ENCODE data around the gene SEPTIN6.

Gene SEPTIN6

DNA sequence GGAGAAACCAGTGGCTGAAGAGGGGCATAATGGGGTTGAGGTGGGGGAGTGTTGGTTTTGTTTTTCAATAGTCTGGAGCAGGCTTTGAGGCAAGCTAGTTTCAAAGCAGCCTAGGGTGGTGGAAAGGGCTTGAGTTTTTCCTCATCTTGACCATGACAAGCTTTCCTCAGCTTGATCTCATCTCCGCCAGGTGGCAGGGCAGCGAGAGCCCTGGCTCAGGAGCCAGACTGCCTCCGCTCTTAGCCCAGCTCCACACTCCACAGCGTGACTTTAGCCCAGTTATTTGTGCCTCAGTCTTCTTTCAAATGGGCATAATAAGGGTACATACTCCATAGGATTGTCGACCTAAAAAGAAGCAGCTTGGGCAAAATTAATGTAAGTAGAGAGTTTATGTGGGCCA is 35.5 kb upstream of the SEPTIN6 start:
- POLR2A ChIA-PET: interaction anchor here (0.6 kb wide), 2 partner anchors 9 to 16 kb away, joined by 3 to 4 read pairs; no protein-coding TSS in a partner anchor
- CTCF ChIA-PET: interaction anchor here (0.6 to 2.6 kb wide), 24 partner anchors 8 to 363 kb away, joined by 3 to 18 read pairs (median 5); partner anchors contain the start of genes SEPTIN6, SOWAHD and UBE2A
- no peaks in the 10 kb centered on the region for H3K4me1 ChIP-seq (ENCODE audit: control insufficient read depth, insufficient read depth, low read length)
- no peaks in the 10 kb centered on the region for H3K36me3 ChIP-seq (ENCODE audit: control insufficient read depth in 2 of 2, insufficient read depth in 1 of 2, low read length in 2 of 2)
- no peak overlapping the region for H3K4me3 ChIP-seq (ENCODE audit: low read depth, low read length)
- H3K27ac ChIP-seq (ENCODE audit: extremely low read depth, low read depth, low read length): no peak overlapping the region
- no peaks in the 10 kb centered on the region for H3K9me3 ChIP-seq (ENCODE audit: control insufficient read depth, insufficient read depth, low read depth, low read length)
- TF ChIP-seq ZNF394 (tag by site-specific recombination; IDR thresholded peaks at IDR 0.05; ENCODE audit: borderline replicate concordance): no peak
- no peak for TF ChIP-seq OSR2 (tag by site-specific recombination; IDR thresholded peaks at IDR 0.05)
- TF ChIP-seq, protein P1, sequence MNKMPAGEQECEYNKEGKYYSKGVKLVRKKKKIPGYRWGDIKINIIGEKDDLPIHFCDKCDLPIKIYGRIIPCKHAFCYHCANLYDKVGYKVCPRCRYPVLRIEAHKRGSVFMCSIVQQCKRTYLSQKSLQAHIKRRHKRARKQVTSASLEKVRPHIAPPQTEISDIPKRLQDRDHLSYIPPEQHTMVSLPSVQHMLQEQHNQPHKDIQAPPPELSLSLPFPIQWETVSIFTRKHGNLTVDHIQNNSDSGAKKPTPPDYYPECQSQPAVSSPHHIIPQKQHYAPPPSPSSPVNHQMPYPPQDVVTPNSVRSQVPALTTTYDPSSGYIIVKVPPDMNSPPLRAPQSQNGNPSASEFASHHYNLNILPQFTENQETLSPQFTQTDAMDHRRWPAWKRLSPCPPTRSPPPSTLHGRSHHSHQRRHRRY (tag by site-specific recombination; IDR thresholded peaks at IDR 0.05): no peak
- no peak for TF ChIP-seq ZNF354C (tag by site-specific recombination; IDR thresholded peaks at IDR 0.05; ENCODE audit: borderline replicate concordance, low read depth)
- TF ChIP-seq, protein P2, sequence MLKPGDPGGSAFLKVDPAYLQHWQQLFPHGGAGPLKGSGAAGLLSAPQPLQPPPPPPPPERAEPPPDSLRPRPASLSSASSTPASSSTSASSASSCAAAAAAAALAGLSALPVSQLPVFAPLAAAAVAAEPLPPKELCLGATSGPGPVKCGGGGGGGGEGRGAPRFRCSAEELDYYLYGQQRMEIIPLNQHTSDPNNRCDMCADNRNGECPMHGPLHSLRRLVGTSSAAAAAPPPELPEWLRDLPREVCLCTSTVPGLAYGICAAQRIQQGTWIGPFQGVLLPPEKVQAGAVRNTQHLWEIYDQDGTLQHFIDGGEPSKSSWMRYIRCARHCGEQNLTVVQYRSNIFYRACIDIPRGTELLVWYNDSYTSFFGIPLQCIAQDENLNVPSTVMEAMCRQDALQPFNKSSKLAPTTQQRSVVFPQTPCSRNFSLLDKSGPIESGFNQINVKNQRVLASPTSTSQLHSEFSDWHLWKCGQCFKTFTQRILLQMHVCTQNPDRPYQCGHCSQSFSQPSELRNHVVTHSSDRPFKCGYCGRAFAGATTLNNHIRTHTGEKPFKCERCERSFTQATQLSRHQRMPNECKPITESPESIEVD (tag by site-specific recombination; IDR thresholded peaks at IDR 0.05): no peak
- TF ChIP-seq ZNF530 (tag by site-specific recombination; IDR thresholded peaks at IDR 0.05; ENCODE audit: low read depth): no peak
- TF ChIP-seq MEIS1 (CRISPR knock-in tag; IDR thresholded peaks at IDR 0.05; ENCODE audit: borderline replicate concordance): no peak
- no peak for TF ChIP-seq ZNF624 (tag by site-specific recombination; IDR thresholded peaks at IDR 0.05)
- no peak for TF ChIP-seq ZNF433 (tag by site-specific recombination; IDR thresholded peaks at IDR 0.05; ENCODE audit: low read depth)
- no peak for TF ChIP-seq ZNF133 (tag by site-specific recombination; IDR thresholded peaks at IDR 0.05)
- TF ChIP-seq SETDB1 (IDR thresholded peaks at IDR 0.05; ENCODE audit: insufficient read length, low read length): no peak
- TF ChIP-seq ZNF707 (tag by site-specific recombination; IDR thresholded peaks at IDR 0.05): no peak
- TF ChIP-seq, protein P3, sequence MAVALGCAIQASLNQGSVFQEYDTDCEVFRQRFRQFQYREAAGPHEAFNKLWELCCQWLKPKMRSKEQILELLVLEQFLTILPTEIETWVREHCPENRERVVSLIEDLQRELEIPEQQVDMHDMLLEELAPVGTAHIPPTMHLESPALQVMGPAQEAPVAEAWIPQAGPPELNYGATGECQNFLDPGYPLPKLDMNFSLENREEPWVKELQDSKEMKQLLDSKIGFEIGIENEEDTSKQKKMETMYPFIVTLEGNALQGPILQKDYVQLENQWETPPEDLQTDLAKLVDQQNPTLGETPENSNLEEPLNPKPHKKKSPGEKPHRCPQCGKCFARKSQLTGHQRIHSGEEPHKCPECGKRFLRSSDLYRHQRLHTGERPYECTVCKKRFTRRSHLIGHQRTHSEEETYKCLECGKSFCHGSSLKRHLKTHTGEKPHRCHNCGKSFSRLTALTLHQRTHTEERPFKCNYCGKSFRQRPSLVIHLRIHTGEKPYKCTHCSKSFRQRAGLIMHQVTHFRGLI (tag by site-specific recombination; IDR thresholded peaks at IDR 0.05): no peak
- TF ChIP-seq ZNF211 (tag by site-specific recombination; IDR thresholded peaks at IDR 0.05; ENCODE audit: low read depth): no peak
- no peak for TF ChIP-seq PRDM1 (tag by site-specific recombination; IDR thresholded peaks at IDR 0.05)
- TF ChIP-seq, protein P4, sequence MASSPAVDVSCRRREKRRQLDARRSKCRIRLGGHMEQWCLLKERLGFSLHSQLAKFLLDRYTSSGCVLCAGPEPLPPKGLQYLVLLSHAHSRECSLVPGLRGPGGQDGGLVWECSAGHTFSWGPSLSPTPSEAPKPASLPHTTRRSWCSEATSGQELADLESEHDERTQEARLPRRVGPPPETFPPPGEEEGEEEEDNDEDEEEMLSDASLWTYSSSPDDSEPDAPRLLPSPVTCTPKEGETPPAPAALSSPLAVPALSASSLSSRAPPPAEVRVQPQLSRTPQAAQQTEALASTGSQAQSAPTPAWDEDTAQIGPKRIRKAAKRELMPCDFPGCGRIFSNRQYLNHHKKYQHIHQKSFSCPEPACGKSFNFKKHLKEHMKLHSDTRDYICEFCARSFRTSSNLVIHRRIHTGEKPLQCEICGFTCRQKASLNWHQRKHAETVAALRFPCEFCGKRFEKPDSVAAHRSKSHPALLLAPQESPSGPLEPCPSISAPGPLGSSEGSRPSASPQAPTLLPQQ (tag by site-specific recombination; IDR thresholded peaks at IDR 0.05): no peak
- TF ChIP-seq, protein P5, sequence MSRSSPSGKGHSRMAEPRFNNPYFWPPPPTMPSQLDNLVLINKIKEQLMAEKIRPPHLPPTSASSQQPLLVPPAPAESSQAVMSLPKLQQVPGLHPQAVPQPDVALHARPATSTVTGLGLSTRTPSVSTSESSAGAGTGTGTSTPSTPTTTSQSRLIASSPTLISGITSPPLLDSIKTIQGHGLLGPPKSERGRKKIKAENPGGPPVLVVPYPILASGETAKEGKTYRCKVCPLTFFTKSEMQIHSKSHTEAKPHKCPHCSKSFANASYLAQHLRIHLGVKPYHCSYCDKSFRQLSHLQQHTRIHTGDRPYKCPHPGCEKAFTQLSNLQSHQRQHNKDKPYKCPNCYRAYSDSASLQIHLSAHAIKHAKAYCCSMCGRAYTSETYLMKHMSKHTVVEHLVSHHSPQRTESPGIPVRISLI (tag by site-specific recombination; IDR thresholded peaks at IDR 0.05): no peak
- TF ChIP-seq, protein P6, sequence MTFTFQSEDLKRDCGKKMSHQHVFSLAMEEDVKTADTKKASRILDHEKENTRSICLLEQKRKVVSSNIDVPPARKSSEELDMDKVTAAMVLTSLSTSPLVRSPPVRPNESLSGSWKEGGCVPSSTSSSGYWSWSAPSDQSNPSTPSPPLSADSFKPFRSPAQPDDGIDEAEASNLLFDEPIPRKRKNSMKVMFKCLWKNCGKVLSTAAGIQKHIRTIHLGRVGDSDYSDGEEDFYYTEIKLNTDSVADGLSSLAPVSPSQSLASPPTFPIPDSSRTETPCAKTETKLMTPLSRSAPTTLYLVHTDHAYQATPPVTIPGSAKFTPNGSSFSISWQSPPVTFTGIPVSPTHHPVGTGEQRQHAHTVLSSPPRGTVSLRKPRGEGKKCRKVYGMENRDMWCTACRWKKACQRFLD (tag by site-specific recombination; IDR thresholded peaks at IDR 0.05): no peak

Measured in HEK293 (cell line).